ENCODE results near the gene BRIP1.

DNA sequence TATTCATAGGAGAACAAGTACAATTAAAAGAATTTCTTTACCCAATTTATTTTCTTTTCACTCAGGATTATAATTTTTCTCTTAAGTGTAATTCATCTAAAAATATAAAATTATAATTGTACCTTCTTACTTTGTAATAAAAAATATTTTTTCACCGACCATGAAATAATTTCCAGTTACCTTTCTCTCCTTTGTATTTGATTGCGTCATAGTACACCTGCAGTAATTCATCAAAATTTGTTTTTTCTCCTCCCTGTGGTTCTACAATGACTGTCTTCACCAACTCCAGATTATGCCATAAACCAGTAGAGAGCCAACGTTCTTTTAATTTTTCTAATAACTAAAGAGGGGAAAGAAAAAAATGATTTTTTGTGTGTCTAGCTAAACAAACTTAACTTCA, 119.1 kb downstream of the BRIP1 start:
- no peak for TF ChIP-seq CTCF (IDR thresholded peaks at IDR 0.05; ENCODE audit: low read depth, low read length)
- no peak for TF ChIP-seq EZH2phosphoT487 (IDR thresholded peaks at IDR 0.05; ENCODE audit: low read depth)

Measured in OCI-LY3 (cell line).